HepG2 (cell line): ENCODE measurements around the gene RPA1. TPM values are rescaled to one million over a fixed set of nuclear protein-coding genes. Genes with fewer than 3 reads are reported as not detected.

Experiments used
- ATAC-seq: fragments of 200-7000 bp; cut with Tn5 transposase; 3 replicates; pipeline ENCODE4 v1.9.1; 2020; ENCODE audit warnings: mild to moderate bottlenecking, moderate library complexity
- BruUV-seq: library from RNA; stranded (reverse); fragments of 400-500 nt; replicated peaks from 2 replicates; lab custom pipeline; 2021; lab: Mats Ljungman, UMichigan
- CTCF ChIA-PET: fragments of 300-600 bp; formaldehyde crosslinking; extraction: SDS; loops from one replicate; lab custom pipeline; 2021; ENCODE audit warnings: low total read pairs, inconsistent platforms, low intra/inter-chr PET ratio; lab: Yijun Ruan, JAX
- POLR2A ChIA-PET: fragments of 350-600 bp; sonication (Branson Sonifier 250); formaldehyde crosslinking; loops from one replicate; lab custom pipeline; 2020; ENCODE audit warnings: antibody characterized with exemption, inconsistent platforms; lab: Yijun Ruan, JAX
- DNase-seq: peaks from one replicate; pipeline ENCODE4 v3.0.0-alpha.2; 2015; ENCODE audit warnings: low spot score
- FAIRE-seq: peaks from 3 replicates; lab custom pipeline; 2011; peaks lifted over from hg19 to GRCh38; lab: Jason Lieb, UNC
- H2AFZ ChIP-seq: one replicate; pipeline ENCODE4 v1.6.1; 2011; ENCODE audit warnings: low read length, inconsistent platforms
- H3K27ac ChIP-seq: fragments of 300-600 bp; 3 replicates; pipeline ENCODE4 v1.8.0; 2011; ENCODE audit warnings: mixed run types, mild to moderate bottlenecking, mixed read lengths, low read length, inconsistent platforms; ENCODE audit not compliant: insufficient read depth; ENCODE audit errors: extremely low read length
- H3K27me3 ChIP-seq, 2 experiments: fragments of 200-600 bp in 1 of 2; 2 replicates in 1 of 2; 3 replicates in 1 of 2; pipeline versions ENCODE4 v1.6.0 to v1.8.0; 2011; ENCODE audit warnings: low read length in 2 of 2, mild to moderate bottlenecking in 2 of 2, moderate library complexity in 2 of 2, inconsistent platforms in 1 of 2; ENCODE audit not compliant: insufficient read depth in 2 of 2, control insufficient read depth in 1 of 2
- H3K36me3 ChIP-seq, 2 experiments: fragments of 200-600 bp in 1 of 2; replicated peaks in 1 of 2; 2 replicates in 1 of 2; 3 replicates in 1 of 2; pipeline versions ENCODE4 v1.5.1 to v1.8.0; 2011; ENCODE audit warnings: low read length in 2 of 2, inconsistent platforms in 1 of 2; ENCODE audit not compliant: insufficient read depth in 2 of 2, control insufficient read depth in 1 of 2
- H3K4me1 ChIP-seq: 2 replicates; pipeline ENCODE4 v1.5.1; 2012; ENCODE audit warnings: low read length, inconsistent platforms; ENCODE audit not compliant: insufficient read depth
- H3K4me2 ChIP-seq: 2 replicates; pipeline ENCODE4 v1.6.0; 2011; ENCODE audit warnings: low read depth, low read length, inconsistent platforms
- H3K4me3 ChIP-seq, 3 experiments: fragments of 200-600 bp in 1 of 3; sonication (generic), shearing (Covaris generic) in 1 of 3; replicated peaks in 1 of 3; 2 replicates each; pipeline ENCODE4 v1.5.1; 2011 to 2016; ENCODE audit warnings: low read length in 3 of 3, inconsistent platforms in 2 of 3, low read depth in 2 of 3, mild to moderate bottlenecking in 2 of 3, control low read depth in 1 of 3, mixed read lengths in 1 of 3; ENCODE audit not compliant: insufficient read depth in 1 of 3
- H3K79me2 ChIP-seq: one replicate; pipeline ENCODE4 v1.6.1; 2011; ENCODE audit warnings: low read length, inconsistent platforms; ENCODE audit not compliant: insufficient read depth
- H3K9ac ChIP-seq: 2 replicates; pipeline ENCODE4 v1.6.0; 2011; ENCODE audit warnings: mild to moderate bottlenecking, low read depth, low read length, inconsistent platforms; ENCODE audit not compliant: insufficient read depth
- H3K9me3 ChIP-seq: 2 replicates; pipeline ENCODE4 v1.5.1; 2012; ENCODE audit warnings: mild to moderate bottlenecking, low read length
- H4K20me1 ChIP-seq: 2 replicates; pipeline ENCODE4 v1.6.0; 2011; ENCODE audit warnings: inconsistent platforms, mild to moderate bottlenecking, low read length, moderate library complexity; ENCODE audit not compliant: insufficient read depth
- ARID5B ChIP-seq: IDR thresholded peaks from 2 replicates; pipeline ENCODE4 v1.4.0; 2020; ENCODE audit warnings: mild to moderate bottlenecking, missing genetic modification reagents
- BRF2 ChIP-seq: sonication (generic); formaldehyde crosslinking; IDR thresholded peaks from 2 replicates; pipeline ENCODE4 v1.8.1; 2022; ENCODE audit warnings: mild to moderate bottlenecking, missing genetic modification reagents
- HCFC1 ChIP-seq: fragments of 150-350 bp; IDR thresholded peaks from 2 replicates; pipeline ENCODE4 v1.6.1; 2014; ENCODE audit warnings: low read depth, low read length
- HDAC1 ChIP-seq: sonication (generic); formaldehyde crosslinking; IDR thresholded peaks from 2 replicates; pipeline ENCODE4 v1.5.1; 2020; ENCODE audit warnings: mild to moderate bottlenecking, missing genetic modification reagents
- KDM4B ChIP-seq: sonication (generic); formaldehyde crosslinking; IDR thresholded peaks from 2 replicates; pipeline ENCODE4 v1.4.0; 2020; ENCODE audit warnings: missing genetic modification reagents
- MTF2 ChIP-seq: sonication (generic); formaldehyde crosslinking; IDR thresholded peaks from 2 replicates; pipeline ENCODE4 v1.5.0; 2020; ENCODE audit warnings: missing genetic modification reagents, borderline replicate concordance
- PRDM15 ChIP-seq: sonication (generic); formaldehyde crosslinking; IDR thresholded peaks from 2 replicates; pipeline ENCODE4 v1.4.0; 2020; ENCODE audit warnings: missing genetic modification reagents
- RBFOX2 ChIP-seq: fragments of 200-400 bp; formaldehyde crosslinking; IDR thresholded peaks from 2 replicates; pipeline ENCODE4 v1.6.1; 2017; ENCODE audit warnings: low read depth, mild to moderate bottlenecking, low read length
- SKIL ChIP-seq: sonication (generic); formaldehyde crosslinking; IDR thresholded peaks from 2 replicates; pipeline ENCODE4 v1.8.0; 2022; ENCODE audit warnings: missing genetic modification reagents, mild to moderate bottlenecking, moderate library complexity, borderline replicate concordance
- SOX5 ChIP-seq: IDR thresholded peaks from 2 replicates; pipeline ENCODE4 v1.6.1; 2016; ENCODE audit warnings: borderline replicate concordance
- ZNF292 ChIP-seq: sonication (generic); formaldehyde crosslinking; IDR thresholded peaks from 2 replicates; pipeline ENCODE4 v1.8.1; 2022; ENCODE audit warnings: mild to moderate bottlenecking, low read depth, missing genetic modification reagents, borderline replicate concordance
- WGBS: methylation state at CpG from one replicate; pipeline ENCODE4 v1.1.6; 2017; ENCODE audit warnings: low lambda C conversion rate; 5-methylcytosine and 5-hydroxymethylcytosine counted together
- in situ Hi-C: cut with HindIII; loops from 2 replicates; pipeline ENCODE4 v1.10.0; 2017; ENCODE audit warnings: low pct_unique_long_range_greater_than_20kb; ENCODE audit not compliant: extremely low pct_ligation_motif_present
- intact Hi-C: fragments of 100-400 bp; cut with micrococcal nuclease; formaldehyde crosslinking; loops from one replicate; pipeline ENCODE4 v1.10.0; 2022; ENCODE audit not compliant: unreplicated experiment
- polyA plus RNA-seq, 8 experiments: library from polyadenylated mRNA; depleted of rRNA in 3 of 8; stranded (reverse) in 7 of 8; unstranded in 1 of 8; fragments of >200 nt; fragmentation: Illumina TruSeq in 4 of 8; extraction: Trizol in 4 of 8; gene quantifications; 2 replicates each; pipeline versions ENCODE4 v1.2.1 to v1.2.3, GENCODE V29; 2011 to 2016; ENCODE audit warnings: low read depth in 4 of 8, missing spikeins in 1 of 8, mixed read lengths in 1 of 8; ENCODE audit not compliant: insufficient read depth in 1 of 8
- total RNA-seq, 5 experiments: library from RNA; depleted of rRNA; stranded (reverse); fragments of >200 nt; fragmentation: Illumina TruSeq; extraction: Trizol; gene quantifications; 2 replicates each; pipeline ENCODE4 v1.2.3, GENCODE V29; 2016; ENCODE audit warnings: low read depth in 1 of 5

The RPA1 gene
- total and polyA plus RNA-seq, 2 of the 13 experiments (the other 11 are each of a cell fraction or from before 2014, with no cell fraction given) = 13.9 to 37.6 TPM

- Histone ChIP-seq H2AFZ (no peak overlapping the region), H3K4me2 (peak overlapping the region; percentile 38), H3K4me1 (peaks cover 31% of the 10 kb centered on the region), H4K20me1 (no peaks in the 10 kb centered on the region), H3K79me2 (no peaks in the 10 kb centered on the region), H3K36me3 (no peaks in the 10 kb centered on the region), H3K27ac (no peak overlapping the region), H3K27me3 (peaks cover 6 to 54% of the 10 kb centered on the region in 2 experiments), H3K9ac (no peak overlapping the region), H3K4me3 (no peak overlapping the region), H3K9me3 (no peaks in the 10 kb centered on the region)
- BruUV-seq = no TSS peak
- POLR2A ChIA-PET = interaction anchor here (0.9 to 1.8 kb wide), 3 partner anchors 86 to 116 kb away, joined by 3 to 18 read pairs (median 7); partner anchors contain the start of gene RTN4RL1
- intact Hi-C loops = loop anchor here (5.0 kb wide), 1 partner anchor 47 kb away; no protein-coding TSS in a partner anchor
- peak; percentile 84 for FAIRE-seq
- in situ Hi-C loops = loop anchor here (5.0 to 25.0 kb wide), 2 partner anchors 117 to 327 kb away; partner anchors contain the start of gene RTN4RL1
- DNase-seq = peak; percentile 62
- CTCF ChIA-PET = interaction anchor here (2.6 to 2.9 kb wide), 2 partner anchors 116 to 121 kb away, joined by 15 to 31 read pairs; partner anchors contain the start of genes DPH1 and RTN4RL1
- ATAC-seq = peak; percentile 36
- 0% methylated on average over 2 of the region's 3 CpGs for WGBS
- TF ChIP-seq ZNF292 (no peak), HDAC1 (CRISPR knock-in tag) (peak; percentile 51; the same call in 1 of the 2 replicates), SKIL (CRISPR knock-in tag) (no peak), SOX5 (CRISPR knock-in tag) (0 out of 2 replicates have a peak, but pooled peaks have one; percentile 32), ARID5B (peak; percentile 46; the same call in 1 of the 2 replicates), KDM4B (no peak), MTF2 (CRISPR knock-in tag) (no peak), BRF2 (no peak), RBFOX2 (no peak), PRDM15 (CRISPR knock-in tag) (no peak), HCFC1 (no peak)
Observed at GRCh38 chr17:1909985-1910384, 80.2 kb downstream of the RPA1 start.
